Activated naive CD4-positive, alpha-beta T cell treated with Interleukin-2 at 50 U/mL for 16 hours (primary cell): ENCODE measurements around the gene RNASE9.
"Not testable (repeated sequence)": the region's sequence is repeated elsewhere in the genome, so short reads cannot be mapped to it uniquely, and the experiment has no call there.

Source experiments
- DNase-seq: peaks from one replicate; pipeline ENCODE4 v3.0.0-alpha.2; 2020

The RNASE9 gene

DNA sequence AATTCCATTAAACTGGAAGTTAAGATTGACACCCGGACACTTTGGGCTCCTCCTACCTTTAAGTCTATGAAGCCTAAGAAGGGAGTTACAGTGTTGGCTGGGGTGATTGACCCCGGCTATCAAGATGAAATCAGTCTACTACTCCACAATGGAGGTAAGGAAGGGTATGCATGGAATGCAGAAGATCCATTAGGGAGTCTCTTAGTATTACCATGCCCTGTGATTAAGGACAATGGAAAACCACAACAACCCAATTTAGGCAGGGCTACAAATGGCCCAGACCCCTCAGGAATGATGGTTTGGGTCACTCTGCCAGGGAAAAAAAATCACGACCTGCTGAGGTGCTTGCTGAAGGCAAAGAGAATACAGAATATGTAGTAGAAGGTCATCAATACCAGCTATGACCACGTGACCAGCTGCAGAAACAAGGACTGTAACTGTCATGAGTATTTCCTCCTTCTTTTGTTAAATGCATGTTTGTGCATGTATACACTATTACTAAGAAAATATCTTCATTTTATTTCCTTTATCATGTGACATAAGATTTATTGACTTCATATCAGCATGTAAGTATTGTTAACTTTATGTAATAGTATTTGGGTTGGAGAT is 11.6 kb upstream of the RNASE9 start:
- not testable (repeated sequence) for DNase-seq

- not testable (repeated sequence) for DNase-seq
Measured at GRCh38 chr14:20570720-20571119, 9.9 kb upstream of the RNASE9 start.

GRCh38 chr14:20569865-20570264 is 9.0 kb upstream of the RNASE9 start:
- DNase-seq = not testable (repeated sequence)

DNA sequence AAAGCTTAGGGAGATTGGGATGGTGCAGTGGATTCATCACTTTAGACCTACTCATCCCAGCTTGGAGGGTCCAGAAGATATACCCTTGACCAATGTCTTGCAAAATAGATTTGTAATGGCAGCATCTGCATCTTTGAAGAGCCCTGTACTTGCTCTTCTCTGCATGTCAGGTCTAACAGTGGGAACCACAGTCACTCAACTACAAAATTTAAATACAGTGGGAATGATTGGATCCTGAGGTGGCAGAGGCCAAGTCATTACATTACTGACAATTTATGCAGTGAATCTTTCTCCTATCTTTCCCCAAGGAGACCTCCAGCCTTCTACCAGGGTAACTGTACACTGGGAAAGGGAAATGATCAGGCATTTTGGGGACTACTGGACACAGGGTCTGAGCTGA is 8.2 kb upstream of the RNASE9 start:
- no peak for DNase-seq

GRCh38 chr14:20568393-20568792 is 7.5 kb upstream of the RNASE9 start:
- DNase-seq = no peak

GRCh38 chr14:20567199-20567598 is 6.4 kb upstream of the RNASE9 start:
- DNase-seq = not testable (repeated sequence)

- no peak for DNase-seq
Measured at GRCh38 chr14:20564501-20564997, 3.7 kb upstream of the RNASE9 start.

GRCh38 chr14:20563971-20564370 is 3.1 kb upstream of the RNASE9 start:
- no peak for DNase-seq

DNA sequence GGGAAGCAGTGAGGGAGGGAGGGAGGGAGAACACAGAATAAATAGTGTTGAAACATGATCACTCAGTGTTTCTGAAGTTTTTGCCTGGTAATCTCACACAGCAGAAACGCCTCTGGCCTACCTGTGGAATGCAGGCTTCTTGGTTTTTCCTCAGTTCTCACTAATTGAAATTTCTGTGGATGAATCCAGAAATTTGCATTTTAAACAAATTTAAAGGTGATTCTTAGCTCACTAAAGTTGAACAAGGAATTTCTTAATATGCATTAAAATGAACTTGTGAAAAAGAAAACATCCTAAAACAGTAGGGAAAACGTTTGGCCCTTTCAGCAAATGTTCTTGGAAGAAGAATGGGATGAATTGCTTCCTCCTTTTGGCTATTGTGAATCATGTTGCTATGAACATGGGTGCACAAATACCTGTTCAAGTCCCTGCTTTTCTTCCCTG is 1.4 kb downstream of the RNASE9 start:
- DNase-seq = no peak

- no peak for DNase-seq
Measured at GRCh38 chr14:20557212-20557542, 3.7 kb downstream of the RNASE9 start.

GRCh38 chr14:20556500-20557211 is 4.2 kb downstream of the RNASE9 start:
- DNase-seq = no peak

GRCh38 chr14:20555845-20556244 is 5.0 kb downstream of the RNASE9 start:
- no peak for DNase-seq

DNA sequence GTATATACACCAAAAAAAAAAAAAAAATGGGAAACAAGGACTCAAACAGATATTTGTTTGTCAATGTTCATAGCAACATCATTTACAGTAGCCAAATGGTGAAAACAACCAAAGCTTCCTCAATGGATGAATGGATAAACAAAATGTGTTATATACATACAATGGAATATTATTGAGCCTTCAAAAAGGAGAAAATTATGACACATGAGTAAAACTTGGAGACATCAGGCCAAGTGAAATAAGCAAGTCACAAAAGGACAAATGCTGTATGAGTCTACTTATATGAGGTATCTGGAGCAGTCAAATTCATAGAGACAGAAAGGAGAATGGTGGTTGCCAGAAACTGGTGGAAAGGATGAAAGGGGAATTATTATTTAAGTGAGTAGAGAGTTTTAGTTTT is 7.8 kb downstream of the RNASE9 start:
- DNase-seq = no peak

GRCh38 chr14:20551606-20552005 is 9.2 kb downstream of the RNASE9 start:
- no peak for DNase-seq

- DNase-seq = no peak
Measured at GRCh38 chr14:20550926-20551325, 9.9 kb downstream of the RNASE9 start.

- no peak for DNase-seq
Measured at GRCh38 chr14:20548414-20549158, 12.3 kb downstream of the RNASE9 start.

- DNase-seq = no peak
Measured at GRCh38 chr14:20546877-20547276, 14.0 kb downstream of the RNASE9 start.

DNA sequence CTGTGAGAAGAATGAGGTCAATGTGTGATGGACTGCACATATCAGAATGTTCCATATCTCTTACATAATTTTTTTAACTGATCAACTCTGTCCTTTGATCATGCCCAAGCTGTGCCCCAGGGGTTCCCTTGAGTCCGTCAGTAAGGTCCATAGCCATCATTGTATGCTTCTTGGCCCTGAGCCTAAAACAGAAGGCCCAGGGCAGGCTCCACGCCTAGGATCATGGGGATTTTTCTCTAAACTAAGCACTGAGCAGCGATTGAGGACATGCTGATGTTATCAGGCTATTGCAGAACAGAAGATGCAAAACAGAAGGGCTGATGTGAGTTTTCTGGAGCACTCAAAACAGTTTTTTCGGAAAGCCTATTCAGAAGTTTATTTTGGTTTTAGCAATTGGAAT is 20.9 kb downstream of the RNASE9 start:
- no peak for DNase-seq

- DNase-seq = peak; percentile 73
Measured at GRCh38 chr14:20530771-20531571, 29.9 kb downstream of the RNASE9 start.

GRCh38 chr14:20529806-20530205 is 31.0 kb downstream of the RNASE9 start:
- DNase-seq = no peak

GRCh38 chr14:20524027-20524426 is 36.8 kb downstream of the RNASE9 start:
- no peak for DNase-seq

DNA sequence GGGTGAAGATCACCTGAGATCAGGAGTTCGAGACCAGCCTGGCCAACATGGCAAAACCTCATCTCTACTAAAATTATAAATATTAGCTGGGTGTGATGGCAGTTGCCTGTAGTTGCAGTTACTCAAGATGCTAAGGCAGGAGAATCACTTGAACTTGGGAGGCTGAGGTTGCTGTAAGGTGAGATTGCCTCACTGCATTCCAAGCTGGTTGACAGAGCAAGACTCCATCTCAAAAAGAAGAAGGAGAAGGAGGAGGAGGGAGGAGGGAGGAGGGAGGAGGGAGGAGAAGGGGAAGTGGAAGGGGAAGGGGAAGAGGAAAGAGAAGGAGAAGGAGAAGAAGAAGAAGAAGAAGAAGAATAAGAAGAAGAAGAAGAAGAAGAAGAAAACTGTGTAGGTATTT is 38.5 kb downstream of the RNASE9 start:
- DNase-seq = no peak

DNA sequence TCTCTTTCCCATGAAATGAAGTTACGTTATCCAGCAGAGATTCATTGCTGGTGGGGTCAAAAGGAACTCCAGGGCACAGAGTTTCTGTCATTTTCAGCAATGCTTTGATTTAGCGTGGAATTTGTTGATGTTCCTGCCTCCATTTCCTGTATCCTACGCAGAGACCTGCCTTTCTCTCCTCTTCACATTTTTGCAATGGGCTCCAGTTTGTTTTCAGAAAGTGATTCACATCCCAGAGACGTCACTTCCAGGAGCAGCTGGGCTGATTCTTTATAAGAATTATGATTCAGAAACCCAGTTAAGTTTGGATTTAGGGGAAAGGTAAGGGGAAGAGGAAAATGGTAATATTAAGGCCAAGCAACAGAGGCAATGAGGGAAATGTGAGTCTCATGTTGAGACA is 43.9 kb downstream of the RNASE9 start:
- no peak for DNase-seq
